Measurements from ENCODE around the gene MAGI2. TPM values are rescaled to one million over a fixed set of nuclear protein-coding genes. Genes with fewer than 3 reads are reported as not detected.

The MAGI2 gene
- total RNA-seq, 1 donor from 2014 or later = 5.4 TPM

- Histone ChIP-seq H3K27ac (ENCODE audit: low read depth, low read length) (no peak overlapping the region), H3K4me1 (ENCODE audit: insufficient read depth, low read length) (no peaks in the 10 kb centered on the region), H3K4me3 (ENCODE audit: insufficient read depth, low read depth, low read length) (no peak overlapping the region), H2AFZ (ENCODE audit: low read depth, low read length) (no peak overlapping the region), H4K20me1 (ENCODE audit: insufficient read depth, low read length) (no peaks in the 10 kb centered on the region), H3K79me2 (ENCODE audit: insufficient read depth, low read length) (no peaks in the 10 kb centered on the region), H3K9ac (ENCODE audit: low read length) (no peak overlapping the region), H3K36me3 (ENCODE audit: insufficient read depth, low read length) (no peaks in the 10 kb centered on the region), H3K9me3 (ENCODE audit: insufficient read depth, low read depth, low read length) (no peaks in the 10 kb centered on the region), H3K27me3 (ENCODE audit: insufficient read depth, low read length) (no peaks in the 10 kb centered on the region), H3K4me2 (ENCODE audit: low read length) (no peak overlapping the region)
- Mint-ChIP-seq H3K4me3 (ENCODE audit: unreplicated experiment) (no peak overlapping the region), H3K9me3 (ENCODE audit: unreplicated experiment) (no peaks in the 10 kb centered on the region), H3K27me3 (ENCODE audit: low read depth, unreplicated experiment) (no peaks in the 10 kb centered on the region), H3K36me3 (ENCODE audit: low read depth, unreplicated experiment) (no peaks in the 10 kb centered on the region), H3K4me1 (ENCODE audit: low read depth, unreplicated experiment) (peaks cover 5% of the 10 kb centered on the region), H3K27ac (ENCODE audit: unreplicated experiment) (no peak overlapping the region)
- FAIRE-seq (no peak), DNase-seq (ENCODE audit: low read depth) (no peak)
- no peak for TF ChIP-seq EZH2 (IDR thresholded peaks at IDR 0.05; ENCODE audit: insufficient read depth, low read length)
- TF ChIP-seq CTCF (IDR thresholded peaks at IDR 0.05; ENCODE audit: insufficient read depth, low read depth, low read length) = no peak
Measured at GRCh38 chr7:79216236-79216635, 237.2 kb downstream of the MAGI2 start.

GRCh38 chr7:79212334-79212733 lies 241.1 kb downstream of the MAGI2 start:
- H3K4me3 Mint-ChIP-seq (ENCODE audit: unreplicated experiment) = no peak overlapping the region
- no peaks in the 10 kb centered on the region for H3K79me2 ChIP-seq (ENCODE audit: insufficient read depth, low read length)

More at GRCh38 chr7:79212334-79212733, 241.1 kb downstream of the MAGI2 start:
- no peaks in the 10 kb centered on the region for H3K36me3 ChIP-seq (ENCODE audit: insufficient read depth, low read length)
- no peaks in the 10 kb centered on the region for H3K4me1 Mint-ChIP-seq (ENCODE audit: low read depth, unreplicated experiment)
- no peaks in the 10 kb centered on the region for H3K4me1 ChIP-seq (ENCODE audit: insufficient read depth, low read length)
- no peak overlapping the region for H3K27ac Mint-ChIP-seq (ENCODE audit: unreplicated experiment)
- H3K9ac ChIP-seq (ENCODE audit: low read length) = no peak overlapping the region
- no peaks in the 10 kb centered on the region for H3K9me3 Mint-ChIP-seq (ENCODE audit: unreplicated experiment)
- FAIRE-seq = no peak
- H2AFZ ChIP-seq (ENCODE audit: low read depth, low read length) = no peak overlapping the region
- H4K20me1 ChIP-seq (ENCODE audit: insufficient read depth, low read length) = no peaks in the 10 kb centered on the region
- TF ChIP-seq CTCF (IDR thresholded peaks at IDR 0.05; ENCODE audit: insufficient read depth, low read depth, low read length) (no peak), EZH2 (IDR thresholded peaks at IDR 0.05; ENCODE audit: insufficient read depth, low read length) (no peak)
- H3K27ac ChIP-seq (ENCODE audit: low read depth, low read length) = no peak overlapping the region
- no peak overlapping the region for H3K4me3 ChIP-seq (ENCODE audit: insufficient read depth, low read depth, low read length)
- no peaks in the 10 kb centered on the region for H3K27me3 Mint-ChIP-seq (ENCODE audit: low read depth, unreplicated experiment)
- no peak overlapping the region for H3K4me2 ChIP-seq (ENCODE audit: low read length)
- DNase-seq (ENCODE audit: low read depth) = no peak
- no peaks in the 10 kb centered on the region for H3K27me3 ChIP-seq (ENCODE audit: insufficient read depth, low read length)
- no peaks in the 10 kb centered on the region for H3K36me3 Mint-ChIP-seq (ENCODE audit: low read depth, unreplicated experiment)
- no peaks in the 10 kb centered on the region for H3K9me3 ChIP-seq (ENCODE audit: insufficient read depth, low read depth, low read length)

Measured in astrocyte (in vitro differentiated cells and primary cell).